Measurements from ENCODE around the gene MTMR2.

MTMR2 gene

DNA sequence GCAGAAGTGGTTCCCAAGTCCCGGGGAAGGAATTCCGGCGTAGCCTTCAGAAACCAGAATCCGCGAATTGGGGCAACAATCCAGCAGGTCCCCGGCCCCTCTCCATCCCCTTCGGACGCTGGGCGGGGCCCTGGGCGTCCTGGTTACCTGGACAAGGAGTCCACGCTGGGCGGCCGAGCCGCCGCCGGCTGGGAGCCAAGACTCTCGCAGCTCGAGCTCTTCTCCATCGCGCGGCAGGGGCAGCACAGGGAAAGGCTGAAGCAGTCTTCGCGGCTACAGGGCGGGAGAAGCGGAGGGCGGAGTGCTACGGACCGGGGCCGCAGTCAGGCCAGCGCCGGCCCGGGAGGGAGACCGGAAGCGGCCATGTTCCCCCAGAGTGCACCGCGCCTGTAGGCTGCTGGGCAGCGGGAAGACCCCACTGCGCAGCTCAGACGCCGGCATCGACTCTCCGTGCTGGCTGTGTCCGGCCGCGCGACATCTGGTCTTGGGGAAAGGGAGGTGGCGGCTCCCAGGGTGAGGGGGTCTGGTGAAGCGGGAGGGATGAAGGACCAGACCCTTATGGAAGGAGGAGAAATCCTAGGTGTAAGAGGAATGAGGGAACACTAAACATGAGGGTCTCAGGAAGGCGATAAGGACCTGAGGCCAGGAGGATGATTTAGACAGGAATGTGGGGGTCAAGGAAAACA, at the start of gene MTMR2:
MTMR2 (minus strand) TSS at position 380 of the 686 bp plus-strand sequence; CDS start at position 227, 153 bp downstream.
- peak; percentile 18 for DNase-seq

DNA sequence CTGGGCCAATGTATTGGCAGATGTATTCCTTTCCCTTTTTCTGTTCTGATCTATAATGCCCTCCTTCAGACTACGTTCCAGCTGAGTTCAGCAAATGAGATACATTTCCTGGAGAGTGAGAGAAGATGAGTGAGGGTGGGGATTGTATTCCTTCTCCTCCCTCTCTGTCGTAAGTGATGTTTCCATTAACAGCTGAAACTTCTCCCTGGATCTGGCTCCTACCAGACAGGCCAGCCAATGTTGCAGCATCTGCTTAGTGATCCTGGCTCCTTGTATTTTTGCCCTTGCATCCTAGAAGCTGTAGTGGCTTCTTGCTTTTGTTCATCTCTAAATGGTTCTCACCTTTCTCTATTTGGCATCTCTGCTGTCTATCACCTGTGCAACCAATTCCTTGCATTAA, 48.2 kb upstream of the MTMR2 start:
- no peak for DNase-seq

DNA sequence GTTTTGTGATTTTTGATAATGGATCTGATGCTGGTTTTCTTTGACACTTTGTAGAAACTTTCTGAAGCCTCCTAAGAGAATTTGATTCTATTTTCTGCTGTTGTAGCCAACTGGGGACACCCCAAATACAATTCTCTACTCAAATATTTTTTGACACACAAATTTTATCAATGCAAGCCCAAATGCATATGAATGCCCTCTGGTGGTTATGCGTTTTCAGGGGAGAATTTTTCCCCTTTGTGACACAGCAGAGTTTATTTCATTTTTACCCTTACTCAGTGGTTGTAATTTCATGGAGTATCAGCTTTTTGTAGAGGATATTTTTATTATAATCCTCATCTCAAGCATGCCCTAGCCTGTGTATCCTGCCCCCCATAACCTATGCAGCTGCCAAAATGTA, 44.7 kb upstream of the MTMR2 start:
- DNase-seq = no peak

DNA sequence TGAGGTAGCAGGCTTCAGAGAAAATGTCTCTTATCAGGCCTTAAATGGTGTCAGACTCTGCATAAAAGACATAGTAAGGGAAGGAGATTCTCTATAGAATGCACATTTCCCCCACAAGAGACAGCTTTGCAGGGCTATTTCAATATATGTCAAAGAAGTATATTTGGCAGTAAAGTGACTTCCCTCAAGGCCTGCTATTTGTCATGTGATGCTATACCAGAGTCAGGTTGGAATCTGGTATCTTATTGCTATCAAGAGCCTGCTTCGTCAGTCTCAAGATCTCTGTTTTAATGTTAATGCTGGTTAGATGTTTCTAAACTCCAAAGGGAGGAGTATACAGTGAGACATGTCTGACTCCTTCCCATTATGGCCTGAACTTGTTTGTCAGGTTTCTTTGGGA, 40.4 kb upstream of the MTMR2 start:
- DNase-seq = no peak

DNA sequence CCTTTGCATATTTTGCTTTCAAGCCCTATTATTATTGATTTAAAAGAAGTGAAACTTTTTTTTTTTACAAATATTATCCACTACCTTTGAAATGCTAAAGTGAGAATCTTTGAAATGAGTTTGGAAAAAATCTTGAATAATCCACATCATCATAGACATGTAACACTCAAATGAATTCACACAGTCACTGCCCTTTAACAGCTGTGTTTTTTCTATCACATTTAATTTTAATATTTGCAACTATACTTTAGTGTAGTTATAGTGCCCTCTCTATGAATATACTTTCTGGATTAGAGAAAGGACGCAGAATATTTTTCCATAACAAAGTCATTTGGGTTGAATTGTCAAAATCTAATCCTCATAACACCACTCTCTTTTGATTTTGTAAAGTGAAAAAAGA, 37.9 kb upstream of the MTMR2 start:
- no peak for DNase-seq

DNA sequence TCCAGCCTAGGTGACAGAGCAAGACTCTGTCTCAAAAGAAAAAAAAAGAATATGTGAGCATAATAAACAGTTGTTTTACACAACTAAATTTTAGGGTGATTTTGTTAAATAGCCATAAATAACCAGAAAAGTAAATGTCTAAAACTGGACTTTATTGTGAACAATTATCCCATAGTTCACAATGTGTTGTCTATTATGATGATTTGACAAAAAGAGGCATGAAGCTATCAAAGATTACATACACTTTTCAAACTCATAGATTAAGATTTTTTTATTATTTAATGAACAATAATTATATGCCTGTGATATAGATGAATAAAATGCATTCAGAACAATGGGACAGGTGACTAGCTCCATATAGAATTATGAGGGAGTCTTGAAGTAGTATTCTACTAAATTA, 27.0 kb upstream of the MTMR2 start:
- no peak for DNase-seq

DNA sequence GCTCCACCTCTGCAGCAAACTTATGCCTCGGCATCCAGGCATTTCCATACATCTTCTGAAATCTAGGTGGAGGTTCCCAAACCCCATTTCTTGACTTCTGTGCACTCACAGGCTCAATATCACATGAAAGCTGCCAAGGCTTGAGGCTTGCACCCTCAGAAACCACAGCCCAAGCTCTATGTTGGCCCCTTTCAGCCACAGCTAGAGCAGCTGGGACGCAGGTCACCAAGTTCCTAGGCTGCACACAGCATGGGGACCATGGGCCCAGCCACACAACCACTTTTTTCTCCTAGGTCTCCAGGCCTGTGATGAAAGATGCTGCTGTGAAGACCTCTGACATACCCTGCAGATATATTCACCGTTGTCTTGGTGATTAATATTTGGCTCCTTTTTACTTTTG, 24.7 kb upstream of the MTMR2 start:
- DNase-seq = no peak

DNA sequence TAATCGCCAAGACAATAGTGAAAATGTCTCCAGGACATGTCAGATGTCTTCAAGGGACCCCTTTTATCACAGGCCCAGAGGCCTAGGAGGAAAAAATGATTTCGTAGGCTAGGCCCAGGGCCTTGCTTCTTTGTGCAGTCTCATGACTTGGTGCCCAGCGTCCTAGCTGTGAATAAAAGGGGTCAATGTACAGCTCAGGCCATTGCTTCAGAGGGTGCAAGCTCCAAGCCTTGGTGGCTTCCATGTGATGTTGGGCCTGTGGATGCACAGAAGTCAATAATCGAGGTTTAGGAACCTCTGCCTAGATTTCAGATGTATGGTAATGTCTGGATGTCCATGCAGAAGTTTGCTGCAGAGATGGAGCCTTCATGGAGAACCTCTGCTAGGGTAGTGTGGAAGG, 20.7 kb upstream of the MTMR2 start:
- no peak for DNase-seq

DNA sequence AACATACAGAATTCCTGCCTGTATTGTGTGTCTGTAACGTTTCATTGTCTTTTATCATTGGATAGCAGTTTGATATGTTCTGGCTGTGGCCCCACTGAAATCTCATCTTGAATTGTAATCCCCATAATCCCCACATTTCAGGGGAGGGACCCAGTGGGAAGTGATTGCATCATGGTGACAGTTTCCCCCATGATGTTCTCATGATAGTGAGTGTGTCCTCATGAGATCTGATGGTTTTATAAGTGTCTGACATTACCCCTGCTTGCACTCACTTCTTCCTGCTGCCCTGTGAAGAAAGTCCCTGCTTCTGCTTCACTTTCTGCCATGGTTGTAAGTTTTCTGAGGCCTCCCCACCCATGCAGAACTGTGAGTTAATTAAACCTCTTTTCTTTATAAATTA, 19.6 kb upstream of the MTMR2 start:
- no peak for DNase-seq

DNA sequence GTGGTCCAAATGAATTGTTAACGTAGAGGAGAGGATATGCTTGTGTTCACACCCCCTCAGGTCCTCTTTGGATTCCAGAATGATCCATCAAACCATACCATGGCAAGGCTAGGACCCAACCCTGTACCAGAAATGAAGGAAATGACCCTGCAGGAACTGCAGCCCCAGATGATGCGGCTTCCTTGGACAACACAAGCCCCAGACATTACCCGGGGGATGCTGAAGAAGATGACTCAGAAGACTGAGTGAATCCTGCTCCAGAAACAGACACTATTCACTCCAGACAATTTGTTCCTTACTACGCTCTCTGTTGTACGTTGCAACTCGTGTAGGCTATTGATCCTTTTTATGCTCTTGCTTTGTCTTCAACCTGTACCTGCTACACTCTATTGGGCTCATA, 15.2 kb upstream of the MTMR2 start:
- no peak for DNase-seq

DNA sequence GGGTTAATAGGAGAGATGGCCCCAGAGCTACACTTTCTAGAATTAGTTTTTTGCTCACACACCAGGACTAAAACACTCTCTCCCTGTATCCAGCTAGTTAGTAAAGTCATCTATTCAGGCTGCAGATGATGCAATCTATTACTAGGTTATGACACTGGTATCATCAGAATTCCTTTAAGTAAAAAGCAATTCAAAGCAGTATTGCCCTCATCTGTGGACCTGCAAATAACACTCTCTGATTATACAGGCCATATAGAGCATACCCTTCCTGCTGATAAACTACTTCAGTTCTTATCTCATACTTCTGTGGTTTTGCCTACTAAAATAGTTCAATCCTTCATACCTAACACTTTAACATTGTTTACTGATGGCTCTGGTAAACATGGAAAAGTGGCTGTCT, 13.5 kb upstream of the MTMR2 start:
- DNase-seq = no peak

DNA sequence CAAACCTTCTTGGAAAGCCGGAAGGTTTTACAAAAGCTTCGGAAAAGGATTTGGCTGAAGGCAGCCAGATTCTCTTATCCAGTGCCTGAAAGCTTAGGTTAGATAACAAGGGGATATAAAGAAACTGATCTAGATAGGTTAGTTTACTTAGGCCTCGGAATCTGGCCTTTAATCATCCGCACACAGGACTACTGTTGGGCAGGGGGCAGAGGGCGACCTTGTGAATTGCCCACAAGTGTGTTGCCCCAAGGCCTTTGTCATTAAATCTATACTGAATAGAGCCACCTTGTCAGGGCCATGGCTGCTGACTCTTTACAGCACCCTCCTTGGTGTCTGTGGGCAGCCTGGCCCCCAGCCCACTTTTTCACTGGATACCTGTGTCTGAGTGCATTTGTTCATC, 9.7 kb upstream of the MTMR2 start:
- DNase-seq = no peak

DNA sequence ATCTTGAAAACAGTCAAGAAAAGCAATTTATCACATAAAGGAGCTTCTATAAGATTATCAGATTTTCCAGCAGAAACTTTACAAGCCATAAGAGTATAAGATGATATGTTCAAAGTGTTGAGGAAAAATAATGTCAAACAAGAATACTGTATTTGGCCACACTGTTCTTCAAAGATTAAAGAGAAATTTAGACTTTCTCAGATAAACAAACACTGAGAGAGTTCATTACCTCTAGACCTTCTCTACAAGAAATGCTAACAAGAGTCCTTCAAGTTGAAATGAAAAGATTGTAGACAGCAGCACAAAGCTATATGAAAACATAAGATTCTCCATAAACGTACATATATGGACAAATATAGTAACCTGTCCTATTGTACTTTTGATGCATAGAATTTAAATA, 8.0 kb upstream of the MTMR2 start:
- no peak for DNase-seq

DNA sequence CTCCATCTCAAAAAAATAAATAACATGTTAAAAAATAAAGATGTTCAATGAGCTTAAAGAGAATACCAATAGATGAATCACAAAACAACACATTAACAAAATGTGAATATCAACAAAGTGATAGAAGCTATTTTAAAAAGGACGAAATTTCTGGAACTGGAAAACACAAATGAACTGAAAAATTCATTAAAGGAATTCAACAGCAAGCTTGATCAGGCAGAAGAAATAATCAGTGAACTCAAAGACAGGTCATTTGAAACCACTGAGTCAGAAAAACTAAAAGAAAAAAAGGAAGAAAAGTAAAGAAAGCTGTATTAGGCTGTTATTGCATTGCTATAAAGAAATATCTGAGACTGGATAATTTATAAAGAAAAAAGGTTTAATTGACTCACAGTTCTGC, 7.0 kb upstream of the MTMR2 start:
- no peak for DNase-seq

DNA sequence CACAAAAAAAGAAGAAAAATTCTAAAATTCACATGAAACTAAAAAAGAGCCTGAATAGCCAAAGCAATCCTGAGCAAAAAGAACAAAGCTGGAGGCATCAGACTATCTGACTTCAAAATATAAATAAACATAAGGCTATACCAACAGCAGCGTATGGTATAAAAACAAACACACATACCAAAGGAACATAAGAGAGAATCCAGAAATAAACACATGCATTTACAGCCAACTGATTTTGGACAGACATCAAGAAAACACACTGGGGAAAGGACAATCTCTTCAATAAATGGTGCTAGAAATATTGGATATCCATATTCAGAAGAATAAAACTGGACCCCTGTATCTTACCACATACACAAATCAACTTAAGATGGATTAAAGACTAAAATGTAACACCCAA, 2.8 kb upstream of the MTMR2 start:
- DNase-seq = no peak

DNA sequence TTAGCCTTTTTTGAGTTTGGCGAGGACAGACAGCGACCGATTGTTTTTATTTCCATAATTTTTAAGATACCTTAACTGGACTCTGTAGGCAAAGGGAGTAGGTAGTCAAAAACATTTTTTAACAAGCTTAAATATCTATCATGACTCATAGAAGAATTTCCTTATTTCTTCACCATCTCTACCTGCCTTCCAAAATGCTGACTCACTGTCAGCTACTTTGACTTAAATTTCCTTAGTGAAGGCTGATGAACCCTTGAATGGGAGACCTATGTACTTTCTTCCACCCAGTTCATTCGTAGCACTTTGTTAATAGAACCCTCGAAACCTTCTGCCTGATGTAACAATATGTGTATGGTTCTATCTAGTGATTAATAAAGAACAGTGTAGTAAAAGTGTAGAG, 1.1 kb upstream of the MTMR2 start:
- no peak for DNase-seq

DNA sequence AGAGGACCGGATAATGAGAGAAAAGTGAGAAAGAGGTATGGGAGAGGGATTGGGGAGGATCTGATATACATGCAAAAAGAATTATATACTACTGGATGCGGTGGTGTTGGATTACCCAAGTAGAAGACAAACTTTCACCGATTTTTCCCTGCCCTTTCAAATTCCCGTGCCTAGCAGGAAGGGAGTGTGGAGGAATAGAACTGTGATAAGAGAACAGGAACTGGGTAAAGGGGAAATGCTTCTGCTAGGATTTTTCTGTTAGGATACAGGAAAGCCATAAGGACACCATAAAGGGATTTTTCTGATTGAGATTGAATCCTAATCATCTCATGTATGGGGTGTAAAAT, 480 bp upstream of the MTMR2 start:
- DNase-seq = no peak

DNA sequence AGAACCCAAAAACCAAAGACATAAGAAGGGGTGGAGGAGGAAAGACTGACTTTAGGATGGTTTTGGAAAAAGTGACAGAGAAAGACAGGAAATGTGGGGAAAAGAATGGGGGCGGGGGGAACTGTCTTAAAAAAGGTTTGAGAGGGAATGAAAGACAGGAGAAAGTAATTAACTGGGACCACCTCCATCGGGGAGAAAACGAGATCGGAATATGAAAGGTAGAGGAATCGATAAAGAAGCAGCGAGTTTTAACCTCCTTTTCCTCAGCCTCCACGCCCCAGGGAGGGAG, 524 bp downstream of the MTMR2 start:
- no peak for DNase-seq

DNA sequence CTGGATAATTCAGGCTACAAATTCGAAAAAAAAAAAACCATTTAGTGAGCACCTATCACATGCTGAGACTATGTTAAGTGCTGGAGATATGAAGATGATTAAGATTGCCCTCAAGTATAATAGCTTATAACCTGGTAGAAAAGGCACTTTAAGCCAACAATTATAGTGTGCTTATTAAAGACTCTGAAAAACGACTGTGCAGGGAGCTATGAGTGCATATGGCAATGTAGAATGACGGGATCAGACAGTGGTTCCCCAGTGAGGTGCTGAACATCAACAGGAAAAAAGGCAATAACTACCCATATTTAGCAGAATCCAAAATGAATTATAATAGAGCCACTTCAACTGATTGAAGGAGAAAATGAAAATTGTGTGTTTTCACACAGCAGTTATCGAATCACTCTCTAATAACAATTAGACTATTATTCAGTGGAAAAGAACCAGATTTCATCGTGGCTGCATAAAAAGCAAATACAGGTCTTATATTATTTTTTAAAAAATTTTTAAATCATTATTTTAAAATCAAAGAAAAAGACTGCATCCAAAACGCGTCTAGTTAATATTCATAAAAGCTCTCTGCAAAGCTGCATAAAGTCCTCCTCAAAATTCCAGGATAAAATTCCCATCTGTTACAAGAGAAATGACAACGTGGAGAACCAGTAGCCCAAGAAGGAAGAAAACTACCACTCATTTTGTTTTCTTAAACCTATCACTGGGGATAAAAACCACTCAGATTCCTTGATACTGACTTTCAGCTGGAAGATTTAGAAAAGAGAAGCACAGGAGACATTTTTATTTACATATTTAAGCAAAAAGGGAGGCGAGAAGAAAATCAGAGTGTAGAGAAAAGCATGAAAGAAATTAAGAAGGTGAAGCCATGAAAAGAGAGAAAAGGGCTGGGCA, 1.1 kb downstream of the MTMR2 start:
- no peak for DNase-seq

DNA sequence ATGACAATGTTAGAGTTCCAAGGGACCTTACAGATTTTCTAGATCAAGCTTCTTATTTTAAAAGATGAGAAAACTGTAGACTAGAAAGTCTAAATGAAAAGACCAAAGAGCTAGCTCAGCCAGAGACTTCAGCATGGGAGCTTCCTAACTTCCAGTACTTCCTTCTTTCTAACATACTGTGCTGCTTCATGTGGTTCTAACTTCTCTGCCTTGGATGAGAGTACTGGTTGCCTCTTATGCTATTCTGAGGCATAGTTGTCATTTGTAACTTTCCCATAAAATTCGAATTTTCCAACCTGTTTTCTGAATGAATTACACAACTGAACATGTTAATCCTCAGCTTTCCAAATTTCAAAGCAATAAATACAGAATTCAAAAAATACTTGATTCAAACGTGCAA, 1.8 kb downstream of the MTMR2 start:
- no peak for DNase-seq

DNA sequence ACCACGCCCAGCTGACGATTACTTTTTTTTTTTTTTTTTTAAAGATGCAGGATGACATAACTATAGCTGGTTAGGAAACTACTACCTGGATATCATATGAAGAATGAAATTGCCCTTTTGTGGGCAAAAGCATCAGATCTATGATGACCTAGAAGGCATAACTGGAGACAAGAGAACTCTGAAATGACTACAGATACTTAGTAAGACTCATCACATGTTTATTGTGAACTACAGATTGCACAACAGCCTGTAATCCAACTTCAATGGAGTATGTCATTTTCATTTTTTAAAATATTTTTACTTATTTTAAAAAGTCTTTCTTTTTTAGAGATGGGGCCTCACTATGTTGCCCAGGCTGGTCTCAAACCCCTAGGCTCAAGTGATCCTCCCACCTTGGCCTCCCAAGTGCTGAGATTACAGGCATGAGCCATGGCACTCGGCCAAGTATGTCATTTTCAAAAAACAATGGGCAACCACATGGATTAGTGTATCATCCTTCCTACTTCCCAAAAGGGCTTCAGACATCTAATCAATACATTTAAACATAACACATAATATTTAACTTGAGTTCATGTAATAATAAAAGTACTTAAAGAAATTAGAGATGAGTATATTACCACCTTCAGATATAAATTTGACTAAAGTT, 3.3 kb downstream of the MTMR2 start:
- no peak for DNase-seq

DNA sequence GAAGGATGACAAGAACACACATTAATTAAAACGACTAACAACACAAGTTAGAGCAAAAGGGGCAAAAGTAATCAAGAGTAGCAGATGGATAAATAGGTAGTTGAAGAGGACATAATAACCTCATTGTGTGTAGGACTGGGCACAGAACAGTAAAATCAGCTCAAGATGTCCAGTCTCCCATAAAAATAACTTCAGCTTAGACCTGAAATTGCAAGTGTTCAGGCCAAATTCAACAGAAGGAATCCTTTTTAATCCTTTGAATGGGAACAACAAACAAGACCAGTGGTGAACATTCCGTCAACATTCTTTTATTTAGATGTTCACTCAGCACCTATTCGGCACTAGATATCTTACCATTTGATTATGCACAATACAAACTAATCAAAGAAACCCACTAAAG, 4.4 kb downstream of the MTMR2 start:
- no peak for DNase-seq

DNA sequence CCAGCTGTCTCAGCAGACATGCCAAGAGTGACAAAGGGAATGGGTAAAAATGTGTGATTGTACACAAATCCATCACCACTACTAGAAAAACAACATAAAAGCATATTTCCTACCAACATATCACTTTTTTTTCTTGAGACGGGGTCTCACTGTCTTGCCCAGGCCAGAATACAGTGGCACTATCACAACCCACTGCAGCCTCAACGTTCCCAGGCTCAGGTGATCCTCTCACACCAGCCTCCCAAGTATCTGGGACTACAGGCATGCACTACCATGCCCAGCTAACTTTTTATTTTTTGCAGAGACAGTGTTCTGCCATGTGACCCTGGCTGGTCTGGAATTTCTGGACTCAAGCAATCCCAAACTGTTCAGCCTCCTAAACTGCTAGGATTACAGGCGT, 5.2 kb downstream of the MTMR2 start:
- no peak for DNase-seq

DNA sequence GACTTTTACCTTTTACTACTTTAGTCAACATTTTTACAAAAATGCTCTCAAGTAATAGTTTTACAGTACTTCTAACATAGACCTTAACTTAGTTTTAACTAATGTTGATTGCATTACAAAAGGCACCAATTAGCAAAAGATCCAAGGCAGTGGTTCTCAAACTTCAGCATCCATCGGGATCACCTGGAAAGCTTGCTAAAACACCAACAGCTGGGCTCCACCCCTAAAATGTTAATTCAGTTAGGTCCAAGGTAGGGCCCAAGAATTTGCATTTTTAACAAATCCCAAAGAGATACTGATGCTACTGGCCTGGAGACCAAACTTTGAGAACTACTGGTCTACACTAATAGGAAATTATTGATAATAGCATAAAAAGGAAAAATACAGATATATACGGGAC, 5.9 kb downstream of the MTMR2 start:
- DNase-seq = no peak

Measured in DMS 273 treated with DMSO at 0.1 percent for 48 hours (cell line).